Mesendoderm (in vitro differentiated cells): Measurements from ENCODE around the gene CCDC136.

Experiments used
- DNase-seq: peaks from one replicate; pipeline ENCODE4 v3.0.0; 2013
- H2AK5ac ChIP-seq: 2 replicates; pipeline ENCODE4 v1.6.1; 2013; ENCODE audit warnings: low read length, inconsistent platforms
- H2BK120ac ChIP-seq: 2 replicates; pipeline ENCODE4 v1.6.1; 2013; ENCODE audit warnings: low read depth, mild to moderate bottlenecking, low read length, moderate library complexity, mixed read lengths
- H2BK15ac ChIP-seq: replicated peaks from 2 replicates; pipeline ENCODE4 v1.6.1; 2013; ENCODE audit warnings: low read depth, mild to moderate bottlenecking, moderate library complexity
- H2BK5ac ChIP-seq: 2 replicates; pipeline ENCODE4 v1.6.1; 2013; ENCODE audit warnings: low read length, inconsistent platforms
- H3K18ac ChIP-seq: 2 replicates; pipeline ENCODE4 v1.6.1; 2013; ENCODE audit warnings: mild to moderate bottlenecking, low read length, mixed read lengths
- H3K23ac ChIP-seq: one replicate; pipeline ENCODE4 v1.6.1; 2013; ENCODE audit warnings: low read length
- H3K27ac ChIP-seq: 2 replicates; pipeline ENCODE4 v1.5.1; 2013; ENCODE audit warnings: low read depth, mild to moderate bottlenecking, inconsistent platforms, low read length, moderate library complexity
- H3K27me3 ChIP-seq: 2 replicates; pipeline ENCODE4 v1.6.1; 2013; ENCODE audit warnings: low read length, control low read depth, mild to moderate bottlenecking, inconsistent platforms; ENCODE audit not compliant: insufficient read depth, poor library complexity
- H3K36me3 ChIP-seq: 2 replicates; pipeline ENCODE4 v1.6.1; 2013; ENCODE audit warnings: low read length, inconsistent platforms; ENCODE audit not compliant: control insufficient read depth, insufficient read depth
- H3K4ac ChIP-seq: one replicate; pipeline ENCODE4 v1.6.1; 2013; ENCODE audit warnings: low read depth, mild to moderate bottlenecking, low read length, moderate library complexity
- H3K4me1 ChIP-seq: 2 replicates; pipeline ENCODE4 v1.6.1; 2013; ENCODE audit warnings: low read depth, low read length, inconsistent platforms; ENCODE audit not compliant: control insufficient read depth
- H3K4me2 ChIP-seq: 2 replicates; pipeline ENCODE4 v1.6.1; 2013; ENCODE audit warnings: low read length
- H3K4me3 ChIP-seq: 2 replicates; pipeline ENCODE4 v1.5.1; 2013; ENCODE audit warnings: mild to moderate bottlenecking, low read length
- H3K56ac ChIP-seq: one replicate; pipeline ENCODE4 v1.6.1; 2013; ENCODE audit warnings: low read length
- H3K79me1 ChIP-seq: 2 replicates; pipeline ENCODE4 v1.6.1; 2013; ENCODE audit warnings: low read length, inconsistent platforms
- H3K79me2 ChIP-seq: 2 replicates; pipeline ENCODE4 v1.6.1; 2013; ENCODE audit warnings: mild to moderate bottlenecking, low read length; ENCODE audit not compliant: control insufficient read depth, insufficient read depth
- H3K9ac ChIP-seq: 2 replicates; pipeline ENCODE4 v1.6.1; 2013; ENCODE audit warnings: low read length, inconsistent platforms
- H4K5ac ChIP-seq: one replicate; pipeline ENCODE4 v1.6.1; 2013; ENCODE audit warnings: low read length
- H4K8ac ChIP-seq: one replicate; pipeline ENCODE4 v1.6.1; 2013; ENCODE audit warnings: low read depth, mild to moderate bottlenecking, control low read depth, low read length, moderate library complexity
- WGBS: extraction: QIAGEN DNeasy Blood & Tissue Kit; methylation state at CpG from one replicate; pipeline ENCODE4 v1.1.7; 2013; ENCODE audit warnings: low lambda C conversion rate, missing lambda C conversion rate; ENCODE audit not compliant: insufficient coverage; ENCODE audit errors: extremely low coverage; 5-methylcytosine and 5-hydroxymethylcytosine counted together

The CCDC136 gene

DNA sequence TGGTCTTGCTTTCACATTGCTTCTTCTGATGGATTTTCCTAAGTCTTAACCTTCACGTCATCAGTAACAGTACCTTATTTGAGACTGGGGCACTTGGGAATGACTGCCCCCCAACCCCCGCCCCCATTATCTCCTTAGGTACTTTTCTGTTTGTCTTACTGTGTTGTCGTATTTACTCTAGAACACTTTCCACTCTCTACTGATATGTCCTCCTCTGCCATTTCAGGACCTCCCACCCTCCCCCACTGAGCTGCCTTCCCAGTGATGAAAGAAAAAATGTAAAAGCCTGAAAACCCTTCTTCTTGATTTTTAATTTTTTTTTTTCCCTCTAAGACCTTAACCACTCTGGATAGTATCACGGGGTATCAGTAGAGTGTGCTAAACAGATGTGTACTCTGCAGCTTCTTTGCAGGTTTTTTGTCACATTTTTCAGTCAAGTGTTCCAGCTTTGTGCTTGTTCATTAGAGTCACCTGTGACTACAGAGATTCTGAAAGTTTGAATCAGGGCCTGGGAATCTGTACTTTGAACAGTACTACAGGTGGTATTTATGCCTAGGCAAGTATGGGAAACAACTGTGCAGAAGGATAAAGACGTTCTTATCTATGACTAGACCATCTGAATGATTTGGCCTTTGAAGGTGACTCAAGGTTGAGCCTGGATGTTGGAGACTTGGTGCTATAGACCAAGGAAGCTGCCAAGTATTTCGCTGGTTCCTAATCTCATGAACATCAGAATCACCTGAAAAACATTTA, 44.3 kb upstream of the CCDC136 start:
- no peak overlapping the region for H2AK5ac ChIP-seq
- no peak overlapping the region for H3K9ac ChIP-seq
- H3K4ac ChIP-seq = no peak overlapping the region
- H4K8ac ChIP-seq = no peak overlapping the region
- peaks cover 46% of the 10 kb centered on the region for H3K79me2 ChIP-seq
- WGBS = no CpG with 5 or more reads among the region's 6 CpGs
- no peaks in the 10 kb centered on the region for H3K4me1 ChIP-seq
- H2BK5ac ChIP-seq = no peak overlapping the region
- H3K18ac ChIP-seq = no peak overlapping the region
- no peak for DNase-seq
- H3K56ac ChIP-seq = no peak overlapping the region
- H3K4me3 ChIP-seq = no peak overlapping the region
- no peak overlapping the region for H3K23ac ChIP-seq
- peaks cover 13% of the 10 kb centered on the region for H3K79me1 ChIP-seq
- H2BK120ac ChIP-seq = no peak overlapping the region
- H4K5ac ChIP-seq = no peak overlapping the region
- no peak overlapping the region for H3K4me2 ChIP-seq
- H2BK15ac ChIP-seq = no peak overlapping the region
- no peaks in the 10 kb centered on the region for H3K27me3 ChIP-seq
- no peak overlapping the region for H3K27ac ChIP-seq
- peaks cover 6% of the 10 kb centered on the region for H3K36me3 ChIP-seq

DNA sequence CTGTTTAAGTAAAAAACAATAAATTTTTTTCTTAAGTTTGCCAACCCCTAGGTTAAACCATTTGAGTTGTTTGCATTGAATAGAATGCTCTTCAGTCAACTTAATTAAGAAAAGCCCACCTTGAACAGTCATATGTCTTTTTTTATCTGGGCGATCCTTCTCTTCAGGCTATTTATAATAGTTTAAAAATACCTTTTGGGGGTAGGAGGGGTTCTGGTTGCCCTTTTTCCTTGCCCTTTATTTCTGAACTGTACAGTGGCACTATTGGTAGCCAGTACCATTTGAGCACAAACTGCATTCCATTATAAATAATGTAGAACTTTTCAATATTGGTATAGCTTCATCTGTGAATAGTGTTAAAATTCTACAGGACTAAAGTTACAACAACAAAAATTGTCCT, 39.5 kb upstream of the CCDC136 start:
- H3K56ac ChIP-seq = no peak overlapping the region
- H3K79me1 ChIP-seq = peaks cover 21% of the 10 kb centered on the region
- no peaks in the 10 kb centered on the region for H3K4me1 ChIP-seq
- H4K8ac ChIP-seq = no peak overlapping the region
- no peak overlapping the region for H3K27ac ChIP-seq
- H3K9ac ChIP-seq = no peak overlapping the region
- no peak overlapping the region for H3K18ac ChIP-seq
- no peak overlapping the region for H3K4me3 ChIP-seq
- no CpG with 5 or more reads among the region's 1 CpG for WGBS
- peaks cover 16% of the 10 kb centered on the region for H3K36me3 ChIP-seq
- no peak overlapping the region for H2AK5ac ChIP-seq
- no peak overlapping the region for H2BK5ac ChIP-seq
- no peak overlapping the region for H2BK15ac ChIP-seq
- no peak overlapping the region for H4K5ac ChIP-seq
- no peaks in the 10 kb centered on the region for H3K27me3 ChIP-seq
- H3K23ac ChIP-seq = no peak overlapping the region
- DNase-seq = no peak
- no peak overlapping the region for H2BK120ac ChIP-seq
- H3K4me2 ChIP-seq = no peak overlapping the region
- H3K4ac ChIP-seq = no peak overlapping the region
- H3K79me2 ChIP-seq = peaks cover 18% of the 10 kb centered on the region

DNA sequence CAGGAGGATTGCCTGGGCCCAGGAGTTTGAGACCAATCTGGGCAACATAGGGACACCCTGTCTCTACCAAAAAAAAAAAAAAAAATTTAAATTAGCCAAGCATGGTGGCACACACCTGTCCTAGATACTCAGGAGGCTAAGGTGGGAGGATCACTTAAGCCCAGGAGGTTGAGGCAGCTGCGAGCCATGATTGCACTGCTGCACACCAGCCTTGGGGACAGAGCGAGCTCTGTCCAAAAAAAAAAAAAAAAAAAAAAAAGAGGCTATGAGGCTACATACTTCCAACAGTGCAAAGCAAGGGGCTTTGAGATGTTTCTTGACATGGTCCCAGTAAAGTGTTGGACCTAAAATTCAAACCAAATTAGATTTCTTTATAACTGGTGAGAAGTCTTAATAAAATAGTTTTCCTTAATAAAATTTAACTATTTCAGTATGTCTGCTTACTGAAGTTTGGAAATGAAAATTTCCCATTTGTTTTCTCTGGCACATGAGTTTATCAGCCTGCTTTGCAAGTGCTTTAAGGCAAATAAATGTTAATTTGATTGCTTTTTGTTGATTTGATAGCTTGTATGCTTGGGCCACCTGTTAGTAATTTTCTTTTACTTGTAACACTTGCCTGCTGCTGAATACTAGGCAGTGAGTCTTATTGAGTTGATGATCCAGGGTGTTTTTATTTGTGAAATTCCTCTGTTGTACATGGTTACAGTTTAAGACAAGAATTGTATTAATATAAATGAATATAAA, 36.5 kb upstream of the CCDC136 start:
- Histone ChIP-seq H3K79me1 (peaks cover 15% of the 10 kb centered on the region), H3K79me2 (peaks cover 8% of the 10 kb centered on the region), H4K5ac (no peak overlapping the region), H3K9ac (no peak overlapping the region), H2AK5ac (no peak overlapping the region), H3K4me1 (no peaks in the 10 kb centered on the region), H3K27ac (no peak overlapping the region), H3K4me3 (no peak overlapping the region), H3K18ac (no peak overlapping the region), H3K56ac (no peak overlapping the region), H3K23ac (no peak overlapping the region), H3K4ac (no peak overlapping the region), H3K27me3 (no peaks in the 10 kb centered on the region), H4K8ac (peak overlapping the region; percentile 56), H2BK15ac (no peak overlapping the region), H2BK120ac (no peak overlapping the region), H3K4me2 (no peak overlapping the region), H3K36me3 (peaks cover 11% of the 10 kb centered on the region), H2BK5ac (no peak overlapping the region)
- no CpG with 5 or more reads among the region's 2 CpGs for WGBS
- DNase-seq = no peak

DNA sequence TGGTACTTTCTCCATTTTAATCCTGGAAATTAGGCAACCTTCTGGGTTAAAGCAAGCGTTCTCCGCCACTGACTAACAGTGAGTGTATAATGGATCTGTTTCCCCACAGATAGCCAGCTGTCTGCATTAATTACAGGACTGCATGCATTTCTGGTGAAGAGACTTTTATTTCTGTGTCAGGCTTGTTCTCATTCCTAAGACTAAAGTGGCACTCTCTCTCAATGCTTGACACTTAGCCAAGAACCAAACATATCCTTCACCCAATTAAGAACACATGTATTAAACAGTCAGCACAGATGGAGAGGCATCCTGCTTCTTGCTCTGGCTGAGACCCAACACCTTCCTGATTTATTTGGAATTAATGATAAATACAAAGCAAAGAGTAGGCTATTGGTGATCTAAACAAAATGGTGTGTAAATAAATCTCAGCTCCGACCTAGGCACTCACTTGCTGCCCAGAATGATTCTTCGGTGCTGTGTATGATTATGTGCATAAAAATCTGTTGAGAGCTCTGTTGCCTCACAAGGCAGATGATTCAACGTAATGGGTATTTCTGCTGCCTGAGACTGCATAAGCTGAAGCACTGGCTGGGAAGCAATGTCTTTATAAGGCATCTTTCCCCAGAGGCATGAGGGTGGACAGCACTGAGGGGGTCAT, 35.8 kb upstream of the CCDC136 start:
- H3K18ac ChIP-seq = no peak overlapping the region
- H3K4ac ChIP-seq = no peak overlapping the region
- no peaks in the 10 kb centered on the region for H3K4me1 ChIP-seq
- no peak overlapping the region for H2BK5ac ChIP-seq
- DNase-seq = no peak
- no peaks in the 10 kb centered on the region for H3K27me3 ChIP-seq
- no peak overlapping the region for H3K23ac ChIP-seq
- peaks cover 8% of the 10 kb centered on the region for H3K79me2 ChIP-seq
- H3K27ac ChIP-seq = no peak overlapping the region
- no peak overlapping the region for H3K4me2 ChIP-seq
- H3K79me1 ChIP-seq = peaks cover 15% of the 10 kb centered on the region
- no peak overlapping the region for H2BK15ac ChIP-seq
- H3K9ac ChIP-seq = no peak overlapping the region
- H4K5ac ChIP-seq = no peak overlapping the region
- no peak overlapping the region for H4K8ac ChIP-seq
- no peak overlapping the region for H3K56ac ChIP-seq
- WGBS = no CpG with 5 or more reads among the region's 5 CpGs
- H3K4me3 ChIP-seq = no peak overlapping the region
- no peak overlapping the region for H2AK5ac ChIP-seq
- H3K36me3 ChIP-seq = peaks cover 11% of the 10 kb centered on the region
- H2BK120ac ChIP-seq = no peak overlapping the region

DNA sequence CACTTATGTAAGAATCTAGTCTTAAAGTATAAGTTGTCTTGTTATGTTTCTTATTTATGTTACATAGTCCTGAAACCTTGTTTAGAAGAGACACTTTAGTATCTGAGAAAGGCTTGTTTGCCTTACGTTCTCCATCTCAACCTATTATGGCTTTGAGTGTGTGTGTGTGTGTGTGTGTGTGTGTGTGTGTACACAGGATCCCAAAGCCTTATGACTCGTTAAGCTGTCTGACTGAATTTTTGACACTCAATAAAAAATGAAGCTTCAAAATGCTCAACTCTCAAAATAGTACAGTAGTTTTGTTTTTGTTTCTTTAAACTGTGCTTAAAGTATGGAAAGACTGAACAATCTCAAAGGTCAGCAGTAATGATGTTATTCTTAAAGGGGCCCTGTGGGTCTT, 34.6 kb upstream of the CCDC136 start:
- Histone ChIP-seq H3K4me3 (no peak overlapping the region), H3K36me3 (peaks cover 11% of the 10 kb centered on the region), H2BK15ac (no peak overlapping the region), H3K4me2 (no peak overlapping the region), H3K4ac (no peak overlapping the region), H3K23ac (no peak overlapping the region), H3K4me1 (no peaks in the 10 kb centered on the region), H3K56ac (no peak overlapping the region), H3K79me1 (peaks cover 15% of the 10 kb centered on the region), H4K5ac (no peak overlapping the region), H3K27me3 (no peaks in the 10 kb centered on the region), H2AK5ac (no peak overlapping the region), H3K18ac (no peak overlapping the region), H3K79me2 (peaks cover 8% of the 10 kb centered on the region), H2BK5ac (no peak overlapping the region), H2BK120ac (no peak overlapping the region), H3K27ac (no peak overlapping the region), H3K9ac (no peak overlapping the region), H4K8ac (no peak overlapping the region)
- no CpG with 5 or more reads among the region's 2 CpGs for WGBS
- no peak for DNase-seq
